GM18868 (cell line): ENCODE measurements around the gene DCDC2C.

ENCODE experiments used
- ATAC-seq: cut with Tn5 transposase; IDR thresholded peaks from one replicate; pipeline ENCODE4 v1.9.1; 2021; ENCODE audit warnings: mild to moderate bottlenecking, moderate library complexity; ENCODE audit not compliant: unreplicated experiment

DCDC2C gene

DNA sequence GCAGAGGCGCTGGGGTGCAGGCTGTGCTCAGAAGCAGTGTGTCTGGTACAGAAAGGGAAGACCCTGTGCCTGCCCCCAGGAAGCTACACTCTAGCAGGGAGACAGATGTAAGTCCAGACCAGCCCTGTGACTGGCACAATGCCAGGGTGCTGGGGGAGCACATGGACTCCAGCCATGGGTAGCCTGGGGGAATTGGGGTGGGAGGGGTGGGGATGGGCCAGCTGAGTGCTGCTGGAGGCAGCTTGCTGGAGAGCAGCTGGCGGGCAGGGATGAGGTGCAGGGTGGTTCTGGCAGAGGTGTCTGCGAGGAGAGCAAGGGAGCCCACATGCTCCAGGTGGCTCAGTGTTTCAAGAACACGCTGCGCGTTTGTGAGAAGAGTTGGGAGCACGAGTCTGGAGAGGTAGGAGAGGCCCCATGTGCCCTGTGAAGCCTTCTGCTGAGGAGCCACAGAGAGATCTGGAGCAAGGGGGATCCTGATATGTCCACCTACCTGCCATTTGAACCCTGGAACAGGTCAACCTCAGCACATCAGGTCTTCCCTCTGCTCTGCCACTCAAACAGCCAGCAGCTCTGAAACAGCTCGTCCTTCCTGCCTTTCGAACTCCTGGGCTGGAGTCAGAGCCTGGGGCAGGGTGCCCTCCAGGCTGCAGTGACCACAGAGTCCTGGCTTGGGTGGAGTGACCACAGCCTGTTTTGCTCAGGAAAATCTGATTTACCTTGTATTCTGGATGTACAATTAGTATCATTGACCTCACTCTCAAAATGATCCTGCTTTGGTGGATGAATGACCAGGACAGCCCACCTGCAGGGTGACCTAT, 30.3 kb upstream of the DCDC2C start:
- no peak for ATAC-seq

DNA sequence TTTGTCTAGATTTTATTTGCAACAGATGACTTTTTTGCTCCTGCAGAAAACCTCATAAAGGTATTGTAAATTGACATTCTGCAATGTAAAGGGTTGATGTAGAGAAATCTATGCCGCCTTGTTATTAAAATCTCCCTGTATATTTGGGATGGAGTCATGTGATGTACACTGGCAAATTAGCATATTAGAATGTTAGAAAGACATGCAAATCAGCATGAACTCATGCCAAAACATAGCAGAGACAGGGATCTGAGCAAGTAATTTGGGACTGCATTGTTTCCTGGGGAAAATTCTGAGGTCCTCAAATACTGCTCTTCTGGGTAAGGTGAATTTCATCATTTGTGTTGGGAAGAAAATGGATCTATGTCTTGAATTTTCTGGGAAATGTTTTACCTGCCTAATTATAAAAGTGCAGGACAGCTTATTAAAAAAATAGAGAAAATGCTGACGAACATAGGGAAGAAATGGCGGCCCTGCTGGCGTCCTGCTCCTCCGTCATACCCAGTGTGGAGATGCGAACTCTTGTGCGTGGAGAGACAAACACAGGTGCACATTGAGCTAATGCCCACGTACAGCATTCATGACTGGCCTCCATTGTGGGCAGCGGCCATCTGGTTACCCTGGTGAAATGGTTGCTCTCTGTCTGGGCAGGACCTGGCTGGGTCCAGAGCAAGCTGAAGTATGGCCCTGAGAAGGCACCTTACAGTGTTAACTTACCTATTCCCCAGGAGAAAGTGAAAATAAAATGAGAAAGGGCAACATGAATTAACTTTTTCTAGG, 29.1 kb upstream of the DCDC2C start:
- ATAC-seq, result no peak

DNA sequence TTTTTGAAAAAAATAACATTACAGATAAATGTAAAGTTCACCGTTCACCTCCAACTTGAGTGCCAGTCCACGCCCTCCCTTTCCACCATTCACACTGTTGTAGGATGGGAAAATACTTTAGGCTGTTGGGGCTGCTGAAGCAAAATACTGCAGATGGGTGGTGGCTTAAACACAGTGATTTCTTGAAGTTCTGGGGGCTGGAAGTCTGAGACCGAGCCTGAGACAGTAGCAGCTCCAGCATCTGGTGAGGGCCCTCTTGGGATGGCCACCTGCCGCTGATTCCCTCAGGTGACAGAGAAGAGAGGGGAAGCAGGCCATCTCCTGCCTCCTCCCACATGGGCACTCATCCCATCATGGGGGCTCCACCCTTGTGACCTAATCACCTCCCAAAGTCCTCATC, 27.7 kb upstream of the DCDC2C start:
- ATAC-seq, result no peak

DNA sequence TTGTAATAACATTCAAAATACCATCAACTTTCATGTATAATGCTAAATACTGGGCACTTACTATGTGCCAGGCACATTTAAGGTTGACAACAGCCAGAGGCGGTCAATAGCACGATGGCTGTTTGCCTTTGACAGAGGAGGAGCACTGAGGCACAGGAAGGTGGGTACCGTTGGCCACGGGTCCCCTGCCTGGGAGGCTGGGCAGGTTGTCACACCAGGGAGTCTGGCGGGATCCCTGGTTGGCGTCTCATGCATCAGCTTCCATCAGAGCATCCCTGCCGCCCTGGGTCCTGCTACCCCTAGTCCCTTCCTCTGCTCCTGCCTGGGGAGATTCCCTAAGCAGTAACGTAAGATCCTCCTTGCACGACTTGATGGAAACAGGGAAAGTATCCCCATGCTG, 25.9 kb upstream of the DCDC2C start:
- ATAC-seq, result no peak

DNA sequence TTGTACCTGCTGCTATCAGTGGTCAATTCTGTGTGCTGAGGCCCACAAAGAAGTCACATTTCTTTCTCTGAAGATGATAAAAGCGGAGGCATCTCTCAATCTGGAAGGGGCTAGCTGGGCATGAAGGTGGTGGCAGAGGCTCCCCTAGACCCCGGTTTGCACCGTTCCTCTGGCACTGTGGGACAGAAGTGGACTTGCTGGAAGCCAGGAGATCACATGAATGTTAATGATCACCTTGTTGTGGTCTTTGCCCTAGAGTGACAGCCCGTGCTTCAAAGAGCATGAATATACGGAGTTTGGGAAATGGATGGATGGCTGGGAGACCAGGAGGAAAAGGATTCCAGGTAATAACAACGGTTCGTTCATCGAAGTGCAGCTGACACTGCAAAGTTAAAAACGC, 25.2 kb upstream of the DCDC2C start:
- no peak for ATAC-seq

DNA sequence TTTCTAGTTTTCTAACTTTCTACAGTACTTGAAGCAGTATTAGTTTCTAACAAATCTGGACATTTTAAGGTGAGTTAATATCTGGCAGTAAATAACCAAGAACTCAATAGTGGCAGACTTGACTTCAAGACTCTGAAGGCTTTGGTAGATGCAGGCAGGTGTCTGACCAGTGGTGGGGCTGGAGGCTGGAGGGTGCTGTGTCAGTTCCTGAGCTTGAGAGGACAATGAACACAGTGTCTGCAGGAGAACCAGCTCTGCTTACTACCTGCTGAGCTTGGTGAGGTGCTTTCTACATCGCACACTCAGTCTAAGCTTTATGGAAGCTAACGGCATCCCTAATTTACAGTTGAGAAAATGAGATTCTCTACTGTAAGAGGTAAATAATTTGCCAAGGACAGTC, 24.2 kb upstream of the DCDC2C start:
- no peak for ATAC-seq

DNA sequence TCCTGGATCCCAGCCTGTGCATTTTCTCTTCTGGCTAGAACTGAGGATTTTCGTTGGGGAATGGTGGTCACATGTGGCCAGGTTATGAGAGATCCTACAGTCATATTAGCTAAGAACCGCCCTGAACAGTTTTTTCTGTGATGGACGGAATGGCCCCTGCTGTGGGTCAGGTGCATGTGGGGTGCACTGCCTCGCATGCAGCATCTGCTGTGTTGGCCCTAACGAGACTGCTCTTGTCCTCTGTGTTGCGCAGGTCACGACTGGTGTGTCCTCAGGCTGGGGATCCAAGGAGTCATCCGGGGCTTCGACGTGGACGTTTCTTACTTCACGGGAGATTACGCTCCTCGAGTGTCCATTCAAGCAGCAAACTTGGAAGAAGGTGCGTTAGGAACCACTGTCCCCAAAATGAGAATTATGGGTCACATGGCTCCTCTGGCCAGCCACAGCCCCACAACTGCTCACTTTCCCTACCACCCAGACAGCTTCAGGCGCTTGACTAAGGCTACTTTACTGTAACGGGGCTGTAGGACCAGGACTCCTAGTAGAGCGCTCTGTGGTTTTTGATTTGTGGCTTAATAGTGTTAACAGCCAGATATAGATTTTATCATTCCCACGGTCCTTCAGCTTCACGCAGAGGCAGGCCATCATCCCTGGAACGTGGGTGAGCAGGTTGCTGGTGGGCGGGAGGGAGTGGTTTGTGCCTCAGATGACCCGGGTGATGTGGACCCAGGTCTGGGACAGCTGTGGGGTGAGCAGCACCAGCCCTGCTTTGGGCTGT, 23.6 kb upstream of the DCDC2C start:
- no peak for ATAC-seq

DNA sequence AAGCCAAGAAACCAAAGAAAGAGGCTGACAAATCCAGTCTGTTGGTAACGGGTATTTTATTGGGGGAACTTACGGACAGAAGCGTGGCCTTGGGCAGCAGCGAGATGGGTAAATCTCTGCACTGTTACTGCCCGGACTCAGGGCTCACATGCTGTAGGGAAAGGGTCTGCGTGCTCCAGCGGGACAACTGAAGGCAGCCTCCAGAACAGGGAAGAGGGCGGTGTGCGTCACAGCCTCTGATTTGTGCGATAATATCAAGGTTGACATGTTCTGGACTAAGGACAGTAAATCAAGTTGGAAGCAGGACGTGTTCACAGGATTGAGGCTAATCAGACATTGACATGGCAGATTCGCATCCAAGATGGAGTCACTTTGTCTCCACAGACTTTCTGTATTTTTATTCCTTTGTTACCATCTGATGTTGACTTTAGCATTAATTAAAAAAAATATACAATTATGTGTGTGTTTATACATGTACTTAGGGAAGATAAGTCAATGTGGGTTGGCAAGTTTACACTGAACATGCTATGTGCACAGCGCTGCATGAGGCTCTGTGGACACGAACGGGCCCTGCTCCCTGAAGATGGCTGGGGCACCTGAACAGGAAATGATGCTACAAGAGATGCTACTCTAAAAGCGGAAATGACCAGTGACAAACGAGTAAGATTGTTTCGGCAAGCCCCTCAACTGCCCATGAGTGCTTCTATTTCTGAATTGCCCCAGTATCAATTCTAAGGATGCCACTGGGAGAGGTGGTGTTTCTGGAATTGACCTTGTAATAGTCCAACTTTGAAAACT, 22.6 kb upstream of the DCDC2C start:
- no peak for ATAC-seq

DNA sequence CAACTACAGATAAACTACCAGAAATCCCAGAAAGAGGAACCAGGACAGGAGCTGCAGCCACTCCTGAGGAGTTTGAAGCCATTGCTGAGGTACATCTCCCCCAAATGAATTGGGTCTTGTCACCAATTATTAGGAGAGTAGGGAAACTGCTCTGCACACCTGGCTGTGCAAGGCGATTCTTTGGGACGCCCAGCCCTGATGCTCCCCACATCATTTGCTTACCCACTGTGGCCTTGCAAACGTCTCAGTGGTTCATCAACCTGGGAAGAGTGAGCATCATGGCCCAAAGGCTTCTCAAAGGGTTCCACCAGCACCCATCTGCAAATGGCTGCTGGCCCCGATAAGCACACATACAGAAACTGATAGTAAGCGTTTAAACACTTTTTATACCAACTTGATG, 21.8 kb upstream of the DCDC2C start:
- ATAC-seq, result no peak

DNA sequence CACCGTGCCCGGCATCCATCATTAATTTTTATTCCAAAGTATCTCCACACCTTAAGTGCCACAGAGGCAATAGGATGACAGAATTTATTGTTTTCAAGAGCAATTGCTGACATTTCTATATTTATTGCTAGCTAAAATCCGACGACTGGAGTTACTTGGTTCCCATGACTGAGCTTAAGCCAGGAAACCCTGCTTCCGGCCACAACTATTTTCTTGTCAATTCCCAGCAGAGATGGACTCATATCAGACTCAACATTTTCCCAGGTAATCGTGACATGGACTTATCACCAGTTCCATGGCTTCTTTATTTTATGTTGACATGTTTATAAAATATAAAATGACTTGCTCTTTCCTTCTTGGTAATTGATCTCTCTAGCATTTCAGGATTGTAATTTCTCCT, 20.6 kb upstream of the DCDC2C start:
- no peak for ATAC-seq

DNA sequence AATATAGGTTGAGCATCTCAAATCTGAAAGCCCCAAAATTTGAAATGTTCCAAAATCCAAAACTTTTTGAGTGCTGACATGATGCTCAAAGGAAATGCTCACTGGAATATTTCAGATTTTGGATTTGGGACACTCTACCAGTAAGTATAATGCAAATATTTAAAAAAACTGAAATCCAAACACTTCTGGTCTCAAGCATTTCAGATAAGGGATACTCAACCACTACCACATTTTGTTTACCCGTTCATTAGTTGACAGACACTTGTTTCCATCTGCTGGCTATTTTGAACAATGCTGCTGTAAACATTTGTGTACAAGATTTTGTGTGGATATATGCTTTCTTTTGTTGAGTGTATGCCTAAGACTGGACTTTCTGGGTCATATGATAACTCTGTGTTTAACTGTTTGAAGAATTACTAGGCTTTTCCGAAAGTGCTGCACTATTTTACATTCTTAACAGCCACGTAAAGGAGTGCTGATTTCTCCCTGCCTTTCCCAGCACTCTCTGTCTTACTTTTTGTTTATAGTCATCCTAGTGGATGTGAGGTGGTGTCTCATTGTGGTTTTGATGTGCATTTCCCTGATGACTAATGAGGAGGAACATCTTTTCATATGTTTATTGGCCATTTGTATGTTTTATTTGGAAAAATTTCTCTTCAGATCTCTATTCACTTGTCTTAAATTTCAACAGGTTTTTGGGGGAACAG, 19.5 kb upstream of the DCDC2C start:
- no peak for ATAC-seq

DNA sequence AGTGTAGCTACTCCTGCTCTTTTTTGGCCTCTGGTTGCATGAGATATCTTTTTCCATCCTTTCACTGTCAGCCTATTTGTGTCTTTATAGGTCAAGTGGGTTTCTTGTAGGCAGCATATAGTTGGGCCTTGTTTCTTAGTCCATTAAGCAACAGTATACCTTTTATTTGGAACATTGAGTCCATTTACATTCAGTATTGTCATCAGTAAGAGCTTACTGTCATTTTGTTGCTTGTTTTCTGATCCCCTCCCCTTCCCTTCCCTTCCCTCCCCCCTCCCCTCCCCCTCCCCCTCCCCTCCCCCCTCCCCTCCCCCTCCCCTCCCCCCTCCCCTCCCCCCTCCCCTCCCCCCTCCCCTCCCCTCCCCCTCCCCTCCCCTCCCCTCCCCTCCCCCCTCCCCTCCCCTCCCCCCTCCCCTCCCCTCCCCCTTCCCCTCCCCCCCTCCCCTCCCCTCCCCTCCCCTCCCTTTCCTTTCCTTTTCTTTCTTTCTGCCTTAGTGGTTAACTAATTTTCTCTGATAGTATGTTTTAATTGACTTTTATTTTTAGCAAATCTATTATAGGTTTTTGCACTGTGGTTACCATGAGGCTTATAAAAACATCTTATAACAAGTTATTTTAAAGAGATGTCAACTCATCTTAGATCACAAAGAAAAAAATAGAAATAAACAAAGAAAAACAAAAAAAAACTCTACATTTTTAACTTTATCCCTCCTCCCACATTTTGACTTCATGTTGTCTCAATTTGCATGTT, 13.2 kb upstream of the DCDC2C start:
- no peak for ATAC-seq

DNA sequence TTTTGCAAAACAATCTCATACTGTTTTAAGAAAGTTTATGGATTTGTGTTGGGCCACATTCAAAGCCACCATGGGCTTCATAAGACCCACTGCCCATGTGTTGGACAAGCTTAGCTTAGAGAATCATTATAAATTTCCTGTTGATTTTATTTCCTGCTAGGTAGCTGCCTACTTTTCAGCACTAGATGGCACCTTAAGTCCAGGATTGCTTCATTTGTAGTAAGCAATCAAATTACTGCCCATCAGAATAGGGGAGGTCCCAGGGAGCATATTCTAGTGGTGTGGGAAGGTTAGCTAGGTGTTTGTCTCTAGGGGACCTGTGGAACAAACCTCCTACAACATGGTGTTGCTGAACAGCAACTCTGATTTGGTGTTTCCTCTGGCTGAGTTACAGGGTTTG, 11.0 kb upstream of the DCDC2C start:
- no peak for ATAC-seq

DNA sequence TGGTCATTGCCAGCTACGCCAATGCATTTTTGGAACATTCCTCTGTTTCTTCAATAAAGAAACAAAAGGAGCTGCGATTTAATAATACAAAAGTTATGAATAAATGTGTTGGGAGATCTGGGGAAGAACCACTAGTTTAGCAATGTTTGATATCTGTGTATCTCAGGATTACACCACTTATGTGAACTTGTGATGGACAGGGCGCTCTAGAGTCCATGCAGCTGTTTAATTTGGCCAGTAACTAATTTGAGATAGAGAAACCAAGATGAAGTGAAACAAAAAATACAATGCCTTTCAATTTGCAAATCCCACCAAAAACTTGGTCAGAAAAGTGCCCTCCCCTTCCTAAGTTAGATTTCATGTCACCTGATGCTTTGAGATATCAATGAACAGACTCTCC, 6.8 kb upstream of the DCDC2C start:
- ATAC-seq, result no peak

DNA sequence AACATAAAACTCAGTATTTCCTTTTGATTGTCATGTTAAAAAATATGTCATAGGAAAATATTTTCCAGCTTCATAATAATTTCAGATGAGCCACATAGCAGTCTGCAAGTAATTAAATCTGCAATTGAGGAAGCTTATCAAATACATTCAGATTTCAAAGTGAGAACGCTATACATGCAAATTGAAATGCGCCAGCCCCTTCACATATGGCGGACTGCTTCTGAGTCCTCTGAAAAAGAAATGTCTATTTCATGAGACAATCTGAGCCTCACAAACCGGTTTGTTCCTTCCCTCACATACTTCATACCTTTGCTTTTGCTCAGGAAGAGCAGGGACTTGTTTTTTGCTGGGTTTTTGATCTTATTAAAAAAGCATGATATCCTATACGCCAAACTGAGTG, 2.3 kb upstream of the DCDC2C start:
- no peak for ATAC-seq

DNA sequence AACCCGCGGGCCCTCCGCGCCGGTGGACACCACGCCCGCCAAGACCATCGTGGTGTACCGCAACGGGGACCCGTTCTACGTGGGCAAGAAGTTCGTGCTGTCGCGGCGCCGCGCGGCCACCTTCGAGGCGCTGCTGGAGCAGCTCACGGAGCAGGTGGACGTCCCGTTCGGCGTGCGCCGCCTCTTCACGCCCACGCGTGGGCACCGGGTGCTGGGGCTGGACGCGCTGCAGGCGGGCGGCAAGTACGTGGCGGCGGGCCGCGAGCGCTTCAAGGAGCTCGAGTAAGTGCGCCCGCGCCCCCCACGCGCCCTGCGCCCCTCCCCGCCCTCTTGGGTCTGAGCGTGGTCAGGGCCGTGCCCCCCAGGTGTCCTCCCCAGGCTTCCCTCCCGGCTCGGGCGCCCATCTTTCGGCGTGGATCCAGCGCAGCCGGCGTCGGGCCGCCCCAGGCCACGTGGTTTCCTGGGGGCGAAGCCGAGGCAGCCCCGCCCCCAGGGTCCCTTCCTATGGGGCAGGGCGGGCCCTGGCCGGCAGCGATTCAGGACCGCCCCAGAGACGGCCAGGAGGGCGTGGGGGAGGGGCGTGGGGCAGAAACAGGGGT, 481 bp downstream of the DCDC2C start:
- ATAC-seq, result no peak

DNA sequence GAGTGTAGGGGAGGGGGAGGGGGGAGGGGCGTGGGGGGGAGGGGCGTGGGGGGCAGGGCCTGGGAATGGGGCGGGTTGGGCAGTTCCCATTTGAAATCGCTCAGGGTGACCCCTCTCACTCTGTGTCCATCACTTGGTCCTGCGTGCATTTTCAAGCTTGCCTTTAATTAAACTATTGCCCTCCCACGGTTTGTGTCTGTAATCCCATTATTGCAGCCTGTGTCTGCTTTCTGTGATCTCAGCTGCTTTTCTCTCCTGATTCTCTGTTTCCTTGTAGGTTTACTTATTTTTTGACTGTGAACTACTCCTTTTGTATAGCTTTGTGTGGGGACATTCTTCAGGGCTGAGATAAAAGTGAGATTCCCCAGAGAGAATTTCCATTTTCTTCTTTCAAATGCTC, 1.3 kb downstream of the DCDC2C start:
- no peak for ATAC-seq

DNA sequence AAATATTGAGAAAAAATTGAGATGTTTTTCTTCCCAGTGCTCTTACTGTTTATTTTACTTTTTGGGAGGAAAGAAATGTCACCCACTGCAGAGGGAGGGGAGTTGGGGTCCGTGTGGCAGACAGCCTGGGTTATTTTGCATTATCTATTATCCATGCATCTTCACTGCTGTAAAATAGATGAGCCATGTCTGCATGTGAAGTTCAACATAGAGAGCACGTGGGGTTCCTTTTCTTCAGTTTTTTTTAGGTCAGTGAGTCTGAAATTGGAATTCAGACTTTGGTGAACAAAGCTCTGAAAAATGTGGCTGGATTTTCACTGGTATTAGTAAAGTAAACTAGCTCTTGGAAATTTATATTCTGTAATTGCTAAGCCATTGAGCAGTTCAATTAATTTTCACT, 2.4 kb downstream of the DCDC2C start:
- no peak for ATAC-seq

DNA sequence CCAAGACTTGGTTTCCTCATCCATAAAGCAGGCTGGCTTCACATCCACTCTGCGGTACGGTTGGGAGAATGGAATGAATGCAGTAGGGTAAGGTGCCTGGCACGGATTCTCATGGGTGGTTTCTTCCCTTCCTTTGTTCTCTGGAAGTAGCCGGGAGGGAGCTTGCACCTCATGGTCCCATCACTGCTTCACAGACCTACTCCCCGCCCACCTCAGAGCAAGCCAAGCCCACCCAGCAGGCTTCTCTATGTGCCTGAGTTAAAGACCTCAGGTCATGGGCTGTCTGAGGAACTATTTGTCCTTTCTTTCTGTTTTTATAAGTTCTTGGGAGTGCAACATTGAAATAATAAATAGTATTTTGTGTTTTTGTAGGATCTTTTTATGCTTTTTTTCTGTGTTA, 3.5 kb downstream of the DCDC2C start:
- ATAC-seq, result no peak
